Gastroesophageal sphincter (tissue), 3 donors: ENCODE measurements around the gene PPME1.

Experiments
- CTCF ChIP-seq, 4 experiments: fragments of 200-600 bp in 2 of 4; fragments of 450-650 bp in 2 of 4; sonication (generic) in 1 of 4; IDR thresholded peaks; one replicate each; pipeline ENCODE4 v1.5.1; 2017 to 2019; ENCODE audit warnings: antibody characterized with exemption in 4 of 4, mild to moderate bottlenecking in 2 of 4, moderate library complexity in 2 of 4
- POLR2A ChIP-seq, 2 donors: fragments of 450-650 bp; IDR thresholded peaks; one replicate each; pipeline ENCODE4 v1.6.1; 2017; ENCODE audit warnings: antibody characterized with exemption in 2 of 2, mild to moderate bottlenecking in 2 of 2, moderate library complexity in 1 of 2
- POLR2AphosphoS5 ChIP-seq: sonication (generic); formaldehyde crosslinking; IDR thresholded peaks from one replicate; pipeline ENCODE4 v1.6.1; 2017; ENCODE audit warnings: antibody characterized with exemption

- TF ChIP-seq CTCF (IDR thresholded peaks at IDR 0.05) = no peak
- no peak for TF ChIP-seq POLR2AphosphoS5
- no peak for TF ChIP-seq POLR2A (IDR thresholded peaks at IDR 0.05)
Observed at GRCh38 chr11:74203966-74204365, 32.9 kb downstream of the PPME1 start.
